Kidney (tissue), 14 donors: ENCODE results near the gene PAX3. TPM values are rescaled to one million over a fixed set of nuclear protein-coding genes. Genes with fewer than 3 reads are reported as not detected.
A peak's percentile ranks its signal among the peaks of the same experiment; 100 is the strongest.

Experiments
- DNase-seq, 5 donors: peaks; one replicate each; pipeline ENCODE4 v3.0.0-alpha.2; 2013 to 2020
- FAIRE-seq: peaks from 2 replicates; lab custom pipeline; 2012; peaks lifted over from hg19 to GRCh38; lab: Jason Lieb, UNC
- H3K27ac ChIP-seq, 2 donors: one replicate each; pipeline ENCODE4 v1.7.0; 2013; ENCODE audit warnings: low read depth in 2 of 2, low read length in 2 of 2, inconsistent platforms in 1 of 2
- H3K27me3 ChIP-seq: one replicate; pipeline ENCODE4 v1.7.1; 2013; ENCODE audit warnings: low read length, inconsistent platforms; ENCODE audit not compliant: control insufficient read depth, insufficient read depth
- H3K36me3 ChIP-seq, 3 donors: one replicate each; pipeline versions ENCODE4 v1.7.0 to v1.7.1; 2013; ENCODE audit warnings: low read length in 3 of 3, control low read depth in 1 of 3, inconsistent platforms in 1 of 3; ENCODE audit not compliant: insufficient read depth in 3 of 3, control insufficient read depth in 2 of 3
- H3K4me1 ChIP-seq, 3 donors: one replicate each; pipeline versions ENCODE4 v1.7.0 to v1.7.1; 2013; ENCODE audit warnings: low read length in 3 of 3, inconsistent platforms in 1 of 3, low read depth in 1 of 3; ENCODE audit not compliant: control insufficient read depth in 2 of 3, insufficient read depth in 2 of 3
- H3K4me3 ChIP-seq, 3 donors: one replicate each; pipeline versions ENCODE4 v1.7.0 to v1.8.1; 2013; ENCODE audit warnings: low read length in 3 of 3, control low read depth in 1 of 3, inconsistent platforms in 1 of 3
- H3K9ac ChIP-seq, 3 donors: one replicate each; pipeline versions ENCODE4 v1.7.0 to v1.7.1; 2013; ENCODE audit warnings: low read length in 3 of 3, control low read depth in 1 of 3, inconsistent platforms in 1 of 3
- H3K9me3 ChIP-seq, 3 donors: one replicate each; pipeline versions ENCODE4 v1.7.0 to v1.7.1; 2013; ENCODE audit warnings: low read length in 3 of 3, control low read depth in 1 of 3, inconsistent platforms in 1 of 3; ENCODE audit not compliant: control insufficient read depth in 2 of 3, insufficient read depth in 1 of 3
- CTCF ChIP-seq: IDR thresholded peaks from 3 replicates; pipeline ENCODE4 v1.5.1; 2012; ENCODE audit warnings: mild to moderate bottlenecking, moderate library complexity, borderline replicate concordance; ENCODE audit not compliant: insufficient read depth; ENCODE audit errors: extremely low read depth
- intact Hi-C: fragments of 100-400 bp; cut with DNase I; formaldehyde crosslinking; loops from one replicate; pipeline ENCODE4 v1.11.1; 2022
- polyA plus RNA-seq: library from polyadenylated mRNA; stranded (reverse); fragments of 350-450 nt; fragmentation: Illumina TruSeq; extraction: RNeasy Lipid Tissue Mini Kit (QIAGEN cat#74804); gene quantifications from one replicate; pipeline ENCODE4 v1.2.3, GENCODE V29; 2014; ENCODE audit warnings: low read depth, low replicate concordance; ENCODE audit not compliant: insufficient read depth
- total RNA-seq: library from RNA; stranded (reverse); fragmentation: NEBNext Ultra II Directional; extraction: Animal tissue kit (Norgen Biotek cat#: 25700); gene quantifications from one replicate; pipeline ENCODE4 v1.2.1, GENCODE V29; 2021
- donor health status: control.
- donor health status: control.
- donor health status: control.
- donor health status: control.
- donor health status: control.
- donor health status: DM: yes; HTN: yes; CAD: no.
- donor health status: Normal renal cell carcinoma (clear cell type).

PAX3 gene
- total and polyA plus RNA-seq, 2 donors from 2014 or later: not detected

GRCh38 chr2:222302178-222303018, 3.6 kb upstream of the PAX3 start:
- Histone ChIP-seq H3K36me3 (no peaks in the 10 kb centered on the region), H3K4me1 (peaks cover 0 to 15% (median 4%) of the 10 kb centered on the region in 3 donors), H3K4me3 (no peak overlapping the region), H3K27ac (no peak overlapping the region), H3K9me3 (no peaks in the 10 kb centered on the region), H3K9ac (no peak overlapping the region), H3K27me3 (peaks cover 84% of the 10 kb centered on the region)
- FAIRE-seq: no peak
- peak in 2 of 5 donors; percentile 22 to 24 for DNase-seq
- TF ChIP-seq CTCF: no peak
- intact Hi-C loops: no loop called here

- H3K4me1 ChIP-seq: peaks cover 0 to 15% (median 4%) of the 10 kb centered on the region in 3 donors
- no peaks in the 10 kb centered on the region for H3K36me3 ChIP-seq
- no peak overlapping the region for H3K4me3 ChIP-seq
- DNase-seq (no peak), FAIRE-seq (no peak)
- TF ChIP-seq CTCF: no peak
- H3K27ac ChIP-seq: no peak overlapping the region
- H3K27me3 ChIP-seq: peaks cover 84% of the 10 kb centered on the region
- H3K9me3 ChIP-seq: no peaks in the 10 kb centered on the region
- intact Hi-C loops: no loop called here
- no peak overlapping the region for H3K9ac ChIP-seq
These were observed 3.0 kb upstream of the PAX3 start for GRCh38 chr2:222301796-222302118.

- Histone ChIP-seq H3K4me1 (peaks cover 0 to 12% (median 4%) of the 10 kb centered on the region in 3 donors), H3K9ac (no peak overlapping the region), H3K4me3 (no peak overlapping the region), H3K27me3 (peaks cover 84% of the 10 kb centered on the region), H3K36me3 (no peaks in the 10 kb centered on the region), H3K9me3 (no peaks in the 10 kb centered on the region), H3K27ac (no peak overlapping the region)
- FAIRE-seq (no peak), DNase-seq (peak in 3 of 5 donors; percentile 34 to 51 (median 51))
- intact Hi-C loops: no loop called here
- no peak for TF ChIP-seq CTCF
These were observed 2.4 kb upstream of the PAX3 start for GRCh38 chr2:222301053-222301795.
